ENCODE measurements around the gene ADAMTS14. TPM values are rescaled to one million over a fixed set of nuclear protein-coding genes. Genes with fewer than 3 reads are reported as not detected.

The ADAMTS14 gene
- total RNA-seq, 1 donor from 2014 or later = 1.3 TPM

DNA sequence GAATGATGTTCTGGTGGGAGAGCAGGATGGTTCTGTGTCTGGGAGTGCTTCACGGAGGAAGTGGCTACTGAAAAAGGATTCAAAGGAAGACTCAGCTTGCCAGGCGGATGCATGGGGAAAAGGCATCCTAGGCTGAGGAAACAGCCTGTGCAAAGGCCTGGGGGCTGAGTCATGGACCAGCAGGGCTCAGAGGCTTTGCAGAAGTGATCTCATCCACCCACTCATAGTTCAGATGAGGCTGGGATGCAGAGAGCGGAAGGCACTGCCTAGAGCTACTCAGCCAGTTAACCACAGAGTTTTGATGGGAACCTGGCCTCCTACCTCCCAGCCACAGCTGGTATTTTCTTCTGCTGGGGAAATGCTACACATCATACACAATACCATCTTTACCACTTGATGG lies 15.8 kb upstream of the ADAMTS14 start:
- peak; percentile 99 for DNase-seq (ENCODE audit: low read depth)
- no peaks in the 10 kb centered on the region for H3K36me3 ChIP-seq (ENCODE audit: control insufficient read depth, insufficient read depth, low read length)
- no peaks in the 10 kb centered on the region for H3K27me3 ChIP-seq (ENCODE audit: control insufficient read depth, insufficient read depth, low read length)
- no peak for TF ChIP-seq CTCF (IDR thresholded peaks at IDR 0.05; ENCODE audit: insufficient read depth, low read length, poor library complexity, severe bottlenecking)
- no peak overlapping the region for H3K4me3 ChIP-seq (ENCODE audit: low read depth, low read length)

DNA sequence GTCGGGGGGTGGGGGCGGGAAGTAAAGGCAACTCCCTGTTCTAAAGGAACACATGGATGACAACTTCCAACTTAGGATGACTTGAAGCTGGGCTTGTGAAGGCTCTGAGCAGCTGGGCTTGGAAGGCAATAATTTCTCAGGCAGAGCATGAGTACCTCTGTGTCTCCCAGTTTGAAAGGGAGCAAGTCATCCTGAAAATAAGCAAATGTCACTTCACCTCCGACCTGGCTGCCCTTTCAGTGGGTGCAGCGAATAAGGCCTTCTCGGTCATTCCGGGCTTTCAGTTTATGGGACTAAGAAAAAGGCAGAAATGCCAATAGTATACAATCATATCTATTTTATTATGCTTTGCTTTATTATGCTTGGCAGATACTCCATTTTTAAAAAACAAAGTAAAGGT lies 15.3 kb upstream of the ADAMTS14 start:
- TF ChIP-seq CTCF (IDR thresholded peaks at IDR 0.05; ENCODE audit: insufficient read depth, low read length, poor library complexity, severe bottlenecking) = no peak
- H3K36me3 ChIP-seq (ENCODE audit: control insufficient read depth, insufficient read depth, low read length) = no peaks in the 10 kb centered on the region
- DNase-seq (ENCODE audit: low read depth) = no peak
- no peaks in the 10 kb centered on the region for H3K27me3 ChIP-seq (ENCODE audit: control insufficient read depth, insufficient read depth, low read length)
- H3K4me3 ChIP-seq (ENCODE audit: low read depth, low read length) = no peak overlapping the region

- H3K36me3 ChIP-seq (ENCODE audit: control insufficient read depth, insufficient read depth, low read length) = no peaks in the 10 kb centered on the region
- no peak overlapping the region for H3K4me3 ChIP-seq (ENCODE audit: low read depth, low read length)
- no peaks in the 10 kb centered on the region for H3K27me3 ChIP-seq (ENCODE audit: control insufficient read depth, insufficient read depth, low read length)
- no peak for TF ChIP-seq CTCF (IDR thresholded peaks at IDR 0.05; ENCODE audit: insufficient read depth, low read length, poor library complexity, severe bottlenecking)
- DNase-seq (ENCODE audit: low read depth) = no peak
Measured at GRCh38 chr10:70658582-70659136, 13.6 kb upstream of the ADAMTS14 start.

DNA sequence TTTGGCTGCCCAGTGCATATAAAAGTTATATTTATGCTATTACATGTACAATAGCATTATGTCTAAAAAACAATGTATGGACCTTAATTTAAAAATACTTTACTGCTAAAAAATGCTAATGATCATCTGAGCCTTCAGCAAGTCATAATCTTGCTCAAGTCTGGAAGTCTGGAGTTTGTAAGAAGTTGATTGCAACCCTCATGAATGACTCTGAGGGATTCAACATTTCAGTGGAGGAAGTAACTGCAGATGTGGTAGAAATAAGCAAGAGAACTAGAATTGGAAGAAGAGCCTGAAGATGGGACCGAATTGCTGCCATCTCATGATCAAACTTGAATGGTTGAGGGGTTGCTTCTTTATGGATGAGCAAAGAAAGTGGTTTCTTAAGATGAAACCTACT lies 13.0 kb upstream of the ADAMTS14 start:
- Histone ChIP-seq H3K4me3 (ENCODE audit: low read depth, low read length) (no peak overlapping the region), H3K36me3 (ENCODE audit: control insufficient read depth, insufficient read depth, low read length) (no peaks in the 10 kb centered on the region), H3K27me3 (ENCODE audit: control insufficient read depth, insufficient read depth, low read length) (no peaks in the 10 kb centered on the region)
- DNase-seq (ENCODE audit: low read depth) = no peak
- TF ChIP-seq CTCF (IDR thresholded peaks at IDR 0.05; ENCODE audit: insufficient read depth, low read length, poor library complexity, severe bottlenecking) = no peak

DNA sequence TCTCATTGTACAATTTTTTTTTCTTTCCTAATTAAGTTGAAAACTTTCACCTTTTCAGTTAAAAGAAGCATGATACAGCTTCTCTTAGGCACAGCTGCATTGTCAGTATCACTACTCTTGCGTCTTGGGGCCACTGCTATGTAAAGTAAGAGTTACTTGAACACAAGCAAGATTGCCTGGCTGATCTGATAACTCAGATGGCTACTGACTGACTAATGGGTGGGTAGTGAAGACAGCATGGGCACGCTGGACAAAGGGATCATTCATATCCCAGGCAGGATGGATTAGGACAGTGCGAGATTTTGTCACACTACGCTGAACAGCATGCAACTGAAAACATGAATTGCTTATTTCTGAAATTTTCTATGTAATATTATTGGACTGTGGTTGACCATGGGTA lies 11.6 kb upstream of the ADAMTS14 start:
- TF ChIP-seq CTCF (IDR thresholded peaks at IDR 0.05; ENCODE audit: insufficient read depth, low read length, poor library complexity, severe bottlenecking) = no peak
- no peaks in the 10 kb centered on the region for H3K27me3 ChIP-seq (ENCODE audit: control insufficient read depth, insufficient read depth, low read length)
- H3K36me3 ChIP-seq (ENCODE audit: control insufficient read depth, insufficient read depth, low read length) = no peaks in the 10 kb centered on the region
- no peak overlapping the region for H3K4me3 ChIP-seq (ENCODE audit: low read depth, low read length)
- no peak for DNase-seq (ENCODE audit: low read depth)

DNA sequence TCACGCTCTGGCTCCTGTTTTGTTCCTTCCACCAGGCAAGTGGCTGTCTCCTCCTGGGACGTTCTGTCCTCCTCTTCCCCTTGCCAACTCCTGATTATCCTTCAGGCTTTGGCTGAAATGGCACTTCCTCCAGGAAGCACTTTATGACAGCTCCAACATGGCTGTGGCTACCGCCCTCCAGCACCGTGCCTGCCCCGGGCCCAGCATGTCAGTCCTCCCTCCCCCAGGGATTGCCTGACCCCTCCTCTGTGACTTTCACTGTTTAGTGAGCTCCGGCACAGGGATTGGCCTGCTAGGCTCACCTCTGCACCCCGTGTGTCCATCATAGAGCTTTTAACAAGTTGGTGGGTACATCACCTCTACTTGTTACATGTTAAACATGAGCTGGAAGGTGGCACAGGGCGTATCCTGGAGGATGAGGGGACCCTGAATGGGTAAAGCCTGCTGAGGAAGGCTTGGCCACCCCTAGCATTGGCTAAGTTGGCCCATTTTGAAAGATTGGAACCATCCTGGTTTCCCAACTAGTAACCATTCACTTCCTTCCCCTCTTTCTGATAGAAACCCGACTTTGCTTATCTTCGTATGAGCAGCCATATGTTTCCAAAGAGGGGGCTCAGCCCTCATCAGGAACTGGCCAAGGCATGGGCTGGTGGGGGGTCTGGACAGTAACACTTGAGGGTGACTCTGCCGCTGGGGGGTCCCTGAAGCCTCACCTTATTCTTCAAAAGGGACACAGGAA lies 10.5 kb upstream of the ADAMTS14 start:
- Histone ChIP-seq H3K36me3 (ENCODE audit: control insufficient read depth, insufficient read depth, low read length) (no peaks in the 10 kb centered on the region), H3K4me3 (ENCODE audit: low read depth, low read length) (no peak overlapping the region), H3K27me3 (ENCODE audit: control insufficient read depth, insufficient read depth, low read length) (no peaks in the 10 kb centered on the region)
- DNase-seq (ENCODE audit: low read depth) = no peak
- no peak for TF ChIP-seq CTCF (IDR thresholded peaks at IDR 0.05; ENCODE audit: insufficient read depth, low read length, poor library complexity, severe bottlenecking)

All from kidney epithelial cell (primary cell).